Activated CD8-positive, alpha-beta T cell treated with anti-CD3 and anti-CD28 coated beads for 36 hours (primary cell): ENCODE measurements around the gene KRT78. TPM values are rescaled to one million over a fixed set of nuclear protein-coding genes. Genes with fewer than 3 reads are reported as not detected.

ENCODE experiments used
- ATAC-seq: fragments of 200-7000 bp; cut with Tn5 transposase; one replicate; pipeline ENCODE4 v1.10.0; 2021; ENCODE audit warnings: mild to moderate bottlenecking, moderate library complexity
- CTCF ChIA-PET: fragments of 350-600 bp; sonication (Branson Sonifier 250); formaldehyde crosslinking; loops from one replicate; lab custom pipeline; 2021; ENCODE audit warnings: antibody characterized with exemption; lab: Charles Lee
- POLR2A ChIA-PET: fragments of 350-600 bp; sonication (Branson Sonifier 250); formaldehyde crosslinking; loops from one replicate; lab custom pipeline; 2021; ENCODE audit warnings: antibody characterized with exemption; lab: Charles Lee
- DNase-seq: peaks from one replicate; pipeline ENCODE4 v3.0.0-alpha.2; 2020
- H3K27ac Mint-ChIP-seq: one replicate; pipeline ENCODE4 v1.8.0; 2021; ENCODE audit warnings: mild to moderate bottlenecking, mixed read lengths
- H3K27me3 Mint-ChIP-seq: one replicate; pipeline ENCODE4 v1.8.0; 2021; ENCODE audit warnings: mixed read lengths
- H3K36me3 Mint-ChIP-seq: one replicate; pipeline ENCODE4 v1.8.0; 2021; ENCODE audit warnings: low read depth, mixed read lengths
- H3K4me1 Mint-ChIP-seq: one replicate; pipeline ENCODE4 v1.8.0; 2021; ENCODE audit warnings: low read depth, mixed read lengths
- H3K4me3 Mint-ChIP-seq: one replicate; pipeline ENCODE4 v1.8.0; 2021; ENCODE audit warnings: mild to moderate bottlenecking, moderate library complexity, mixed read lengths
- H3K9me3 Mint-ChIP-seq: one replicate; pipeline ENCODE4 v1.8.0; 2021; ENCODE audit warnings: mixed read lengths
- CTCF ChIP-seq: fragments of 200-600 bp; IDR thresholded peaks from one replicate; pipeline ENCODE4 v1.8.0; 2022; ENCODE audit warnings: antibody characterized with exemption, mild to moderate bottlenecking
- intact Hi-C: fragments of 100-400 bp; cut with micrococcal nuclease; formaldehyde crosslinking; loops from one replicate; pipeline ENCODE4 v1.10.0; 2022
- total RNA-seq, 2 experiments: library from RNA; stranded (reverse); gene quantifications; one replicate each; pipeline ENCODE4 v1.2.3, GENCODE V29; 2021

KRT78 gene
- total RNA-seq, 2 experiments from 2014 or later = not detected

GRCh38 chr12:52811191-52812072 lies 37.4 kb downstream of the KRT78 start:
- Mint-ChIP-seq H3K27me3 (no peaks in the 10 kb centered on the region), H3K4me3 (no peak overlapping the region), H3K36me3 (no peaks in the 10 kb centered on the region), H3K27ac (no peak overlapping the region), H3K9me3 (no peaks in the 10 kb centered on the region), H3K4me1 (no peaks in the 10 kb centered on the region)
- ATAC-seq = no peak
- ChIA-PET POLR2A (no interaction called here), CTCF (no interaction called here)
- intact Hi-C loops = no loop called here
- TF ChIP-seq CTCF = no peak
- DNase-seq = no peak

- intact Hi-C loops = no loop called here
- DNase-seq (no peak), ATAC-seq (no peak)
- H3K36me3 Mint-ChIP-seq = no peaks in the 10 kb centered on the region
- TF ChIP-seq CTCF = no peak
- no peak overlapping the region for H3K27ac Mint-ChIP-seq
- CTCF ChIA-PET = no interaction called here
- no peaks in the 10 kb centered on the region for H3K9me3 Mint-ChIP-seq
- POLR2A ChIA-PET = no interaction called here
- H3K4me3 Mint-ChIP-seq = no peak overlapping the region
- peaks cover 1% of the 10 kb centered on the region for H3K27me3 Mint-ChIP-seq
- H3K4me1 Mint-ChIP-seq = no peaks in the 10 kb centered on the region
Measured at GRCh38 chr12:52810554-52810953, 38.2 kb downstream of the KRT78 start.

GRCh38 chr12:52809166-52809565 lies 39.6 kb downstream of the KRT78 start:
- intact Hi-C loops = no loop called here
- no peak for TF ChIP-seq CTCF
- CTCF ChIA-PET = no interaction called here

GRCh38 chr12:52808573-52809160 lies 40.1 kb downstream of the KRT78 start:
- Mint-ChIP-seq H3K27me3 (peaks cover 1% of the 10 kb centered on the region), H3K4me1 (no peaks in the 10 kb centered on the region), H3K27ac (no peak overlapping the region), H3K36me3 (no peaks in the 10 kb centered on the region), H3K9me3 (no peaks in the 10 kb centered on the region), H3K4me3 (no peak overlapping the region)
- ATAC-seq (no peak), DNase-seq (no peak)
- TF ChIP-seq CTCF = no peak
- intact Hi-C loops = no loop called here
- ChIA-PET CTCF (interaction anchor here (1.0 kb wide), 1 partner anchor 72 kb away, joined by 3 read pairs; no protein-coding TSS in a partner anchor), POLR2A (no interaction called here)

More at GRCh38 chr12:52809166-52809565, 39.6 kb downstream of the KRT78 start:
- peaks cover 1% of the 10 kb centered on the region for H3K27me3 Mint-ChIP-seq
- H3K4me3 Mint-ChIP-seq = no peak overlapping the region
- DNase-seq (no peak), ATAC-seq (no peak)
- no peaks in the 10 kb centered on the region for H3K4me1 Mint-ChIP-seq
- no peak overlapping the region for H3K27ac Mint-ChIP-seq
- POLR2A ChIA-PET = no interaction called here
- H3K9me3 Mint-ChIP-seq = no peaks in the 10 kb centered on the region
- H3K36me3 Mint-ChIP-seq = no peaks in the 10 kb centered on the region
